HL-60 (cell line): ENCODE results near the gene TRPM1.

Experiments
- POLR2AphosphoS5 ChIP-seq: IDR thresholded peaks from 2 replicates; pipeline ENCODE4 v1.6.1; 2012; ENCODE audit warnings: low read depth
- TF ChIP-seq, protein P1 (sequence below): IDR thresholded peaks from one replicate; pipeline ENCODE4 v1.5.1; 2011; ENCODE audit warnings: low read length, control low read depth, inconsistent platforms; ENCODE audit not compliant: insufficient read depth

DNA sequence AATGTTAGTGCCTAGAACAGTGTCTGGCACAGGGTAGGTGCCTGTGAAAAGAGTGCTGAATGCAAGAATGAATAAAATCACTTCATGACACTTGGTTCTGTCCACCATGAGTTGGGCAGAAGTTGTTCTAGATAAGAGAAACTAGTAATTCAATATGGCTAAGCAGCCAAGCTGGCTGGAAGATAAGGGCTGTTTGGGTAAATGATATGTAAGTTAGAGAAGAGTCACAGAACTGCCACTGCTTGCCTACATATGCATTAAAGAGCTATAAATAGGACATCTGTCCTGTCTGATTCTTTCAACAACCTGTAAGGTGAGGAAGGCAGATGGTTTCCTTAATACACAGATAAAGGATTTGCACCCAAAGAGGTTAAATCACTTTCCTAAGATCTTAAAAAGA lies 123.2 kb downstream of the TRPM1 start:
- TF ChIP-seq, protein P1, sequence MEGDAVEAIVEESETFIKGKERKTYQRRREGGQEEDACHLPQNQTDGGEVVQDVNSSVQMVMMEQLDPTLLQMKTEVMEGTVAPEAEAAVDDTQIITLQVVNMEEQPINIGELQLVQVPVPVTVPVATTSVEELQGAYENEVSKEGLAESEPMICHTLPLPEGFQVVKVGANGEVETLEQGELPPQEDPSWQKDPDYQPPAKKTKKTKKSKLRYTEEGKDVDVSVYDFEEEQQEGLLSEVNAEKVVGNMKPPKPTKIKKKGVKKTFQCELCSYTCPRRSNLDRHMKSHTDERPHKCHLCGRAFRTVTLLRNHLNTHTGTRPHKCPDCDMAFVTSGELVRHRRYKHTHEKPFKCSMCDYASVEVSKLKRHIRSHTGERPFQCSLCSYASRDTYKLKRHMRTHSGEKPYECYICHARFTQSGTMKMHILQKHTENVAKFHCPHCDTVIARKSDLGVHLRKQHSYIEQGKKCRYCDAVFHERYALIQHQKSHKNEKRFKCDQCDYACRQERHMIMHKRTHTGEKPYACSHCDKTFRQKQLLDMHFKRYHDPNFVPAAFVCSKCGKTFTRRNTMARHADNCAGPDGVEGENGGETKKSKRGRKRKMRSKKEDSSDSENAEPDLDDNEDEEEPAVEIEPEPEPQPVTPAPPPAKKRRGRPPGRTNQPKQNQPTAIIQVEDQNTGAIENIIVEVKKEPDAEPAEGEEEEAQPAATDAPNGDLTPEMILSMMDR, result no peak
- TF ChIP-seq POLR2AphosphoS5, result no peak
